ENCODE measurements around the gene LRRC8D.
"Not testable (repeated sequence)": the region's sequence is repeated elsewhere in the genome, so short reads cannot be mapped to it uniquely, and the experiment has no call there.

The LRRC8D gene

GRCh38 chr1:89913353-89914095 lies 92.7 kb downstream of the LRRC8D start:
- no peak for DNase-seq (ENCODE audit: low read depth)

- DNase-seq (ENCODE audit: low read depth): no peak
These were observed 96.5 kb downstream of the LRRC8D start for GRCh38 chr1:89917353-89917752.

GRCh38 chr1:89918127-89918793 lies 97.4 kb downstream of the LRRC8D start:
- no peak for DNase-seq (ENCODE audit: low read depth)

- DNase-seq (ENCODE audit: low read depth): no peak
These were observed 97.9 kb downstream of the LRRC8D start for GRCh38 chr1:89918794-89919155.

GRCh38 chr1:89919174-89919573 lies 98.3 kb downstream of the LRRC8D start:
- DNase-seq (ENCODE audit: low read depth): no peak

- no peak for DNase-seq (ENCODE audit: low read depth)
These were observed 102.1 kb downstream of the LRRC8D start for GRCh38 chr1:89922911-89923310.

GRCh38 chr1:89923517-89923916 lies 102.7 kb downstream of the LRRC8D start:
- DNase-seq (ENCODE audit: low read depth): no peak

DNA sequence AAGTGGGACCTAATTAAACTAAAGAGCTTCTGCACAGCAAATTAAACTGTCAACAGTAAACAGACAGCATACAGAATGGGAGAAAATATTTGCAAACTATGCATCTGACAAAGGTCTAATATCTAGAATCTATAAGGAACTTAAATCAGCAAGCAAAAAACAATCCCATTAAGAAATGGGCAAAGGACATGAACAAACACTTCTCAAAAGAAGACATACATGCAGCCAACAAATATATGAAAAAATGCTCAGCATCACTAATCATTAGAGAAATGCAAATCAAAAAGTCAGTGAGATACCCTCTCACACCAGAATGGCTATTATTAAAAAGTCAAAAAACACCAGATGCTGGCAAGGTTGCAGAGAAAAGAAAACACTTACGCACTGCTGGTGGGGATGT lies 103.2 kb downstream of the LRRC8D start:
- not testable (repeated sequence) for DNase-seq (ENCODE audit: low read depth)

- no peak for DNase-seq (ENCODE audit: low read depth)
These were observed 106.2 kb downstream of the LRRC8D start for GRCh38 chr1:89927049-89927448.

DNA sequence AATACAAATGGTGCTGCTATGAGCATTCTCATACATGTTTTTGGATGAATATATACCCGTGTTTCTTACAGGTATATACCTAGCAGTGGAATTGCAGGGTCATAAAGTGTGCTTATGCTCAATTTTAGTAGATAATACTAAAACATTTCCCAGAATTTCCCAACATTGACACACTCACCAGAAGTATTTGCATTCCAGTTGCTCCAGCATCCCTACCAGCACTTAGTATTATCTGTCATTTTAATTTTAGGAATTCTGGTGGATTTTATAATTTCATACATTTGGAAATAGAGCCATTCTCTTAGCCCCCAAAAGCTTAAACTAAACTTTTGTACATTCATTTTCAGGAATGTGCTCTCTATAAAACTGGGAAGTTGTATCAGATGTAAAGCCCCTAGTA lies 106.6 kb downstream of the LRRC8D start:
- DNase-seq (ENCODE audit: low read depth): no peak

- DNase-seq (ENCODE audit: low read depth): no peak
These were observed 107.7 kb downstream of the LRRC8D start for GRCh38 chr1:89928506-89928905.

DNA sequence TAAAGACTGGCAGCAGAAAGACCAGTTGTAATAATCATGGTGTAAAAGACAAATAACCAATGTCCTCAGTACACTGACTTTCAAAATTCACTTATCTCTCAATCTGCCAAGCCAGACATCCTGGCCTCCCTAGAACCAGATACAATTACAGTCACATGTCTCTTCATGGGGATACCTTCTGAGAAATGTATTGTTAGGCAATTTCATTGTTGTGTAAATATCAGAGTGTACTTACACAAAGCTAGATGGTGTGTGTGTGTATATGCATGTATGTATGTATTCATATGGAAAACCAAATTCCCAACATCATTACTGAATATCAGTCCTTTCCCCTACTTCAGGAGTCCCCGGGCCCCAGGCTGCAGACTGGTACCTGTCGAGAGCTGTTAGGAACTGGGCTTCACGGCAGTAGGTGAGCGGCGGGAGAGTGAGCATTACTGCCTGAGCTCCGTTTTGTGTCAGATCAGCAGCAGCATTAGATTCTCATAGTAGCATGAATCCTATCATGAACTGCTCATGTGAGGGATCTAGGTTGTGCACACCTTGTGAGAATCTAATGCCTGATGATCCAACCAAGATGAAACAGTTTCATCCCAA lies 108.7 kb downstream of the LRRC8D start:
- DNase-seq (ENCODE audit: low read depth): no peak

GRCh38 chr1:89930579-89930978 lies 109.7 kb downstream of the LRRC8D start:
- no peak for DNase-seq (ENCODE audit: low read depth)

DNA sequence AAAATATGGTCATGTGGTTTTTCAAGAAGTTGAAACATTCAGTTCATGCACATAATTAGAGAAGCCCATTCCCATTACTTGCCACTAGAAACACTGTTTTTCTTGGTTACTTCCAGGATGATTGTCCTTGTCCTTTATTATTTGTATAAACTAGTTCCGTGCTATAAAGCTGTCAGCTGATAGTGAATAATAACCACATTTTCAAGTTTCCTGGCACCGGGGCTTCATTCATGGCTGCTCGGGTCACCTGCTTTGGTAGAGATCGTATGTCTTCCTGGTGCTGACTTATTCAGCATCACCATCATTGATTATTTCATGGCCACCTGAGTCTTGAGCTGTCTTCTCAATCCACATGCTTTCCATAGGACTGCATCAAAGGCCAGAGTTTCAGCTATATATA lies 111.1 kb downstream of the LRRC8D start:
- no peak for DNase-seq (ENCODE audit: low read depth)

GRCh38 chr1:89932598-89933364 lies 111.9 kb downstream of the LRRC8D start:
- DNase-seq (ENCODE audit: low read depth): no peak

- no peak for DNase-seq (ENCODE audit: low read depth)
These were observed 113.6 kb downstream of the LRRC8D start for GRCh38 chr1:89934461-89934860.

- no peak for DNase-seq (ENCODE audit: low read depth)
These were observed 114.4 kb downstream of the LRRC8D start for GRCh38 chr1:89935235-89935634.

DNA sequence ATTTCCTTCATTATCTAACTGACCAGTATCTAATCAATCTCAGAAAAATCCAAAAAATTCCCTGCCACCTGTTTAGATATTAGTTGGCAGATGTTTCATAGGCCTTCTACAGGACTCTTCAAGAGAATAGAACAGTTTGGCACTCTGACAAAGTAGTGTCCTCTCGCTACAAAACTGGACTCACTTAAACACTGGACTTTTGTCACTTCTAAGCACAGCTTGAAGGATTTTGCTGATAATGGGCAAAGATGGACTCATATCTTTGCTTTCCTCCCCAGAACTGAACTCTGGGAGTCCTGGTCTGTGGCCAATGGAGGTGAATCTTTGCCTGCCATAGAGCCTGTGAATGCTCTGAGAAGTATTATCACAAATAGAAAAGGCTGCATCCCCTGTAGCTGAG lies 115.9 kb downstream of the LRRC8D start:
- no peak for DNase-seq (ENCODE audit: low read depth)

DNA sequence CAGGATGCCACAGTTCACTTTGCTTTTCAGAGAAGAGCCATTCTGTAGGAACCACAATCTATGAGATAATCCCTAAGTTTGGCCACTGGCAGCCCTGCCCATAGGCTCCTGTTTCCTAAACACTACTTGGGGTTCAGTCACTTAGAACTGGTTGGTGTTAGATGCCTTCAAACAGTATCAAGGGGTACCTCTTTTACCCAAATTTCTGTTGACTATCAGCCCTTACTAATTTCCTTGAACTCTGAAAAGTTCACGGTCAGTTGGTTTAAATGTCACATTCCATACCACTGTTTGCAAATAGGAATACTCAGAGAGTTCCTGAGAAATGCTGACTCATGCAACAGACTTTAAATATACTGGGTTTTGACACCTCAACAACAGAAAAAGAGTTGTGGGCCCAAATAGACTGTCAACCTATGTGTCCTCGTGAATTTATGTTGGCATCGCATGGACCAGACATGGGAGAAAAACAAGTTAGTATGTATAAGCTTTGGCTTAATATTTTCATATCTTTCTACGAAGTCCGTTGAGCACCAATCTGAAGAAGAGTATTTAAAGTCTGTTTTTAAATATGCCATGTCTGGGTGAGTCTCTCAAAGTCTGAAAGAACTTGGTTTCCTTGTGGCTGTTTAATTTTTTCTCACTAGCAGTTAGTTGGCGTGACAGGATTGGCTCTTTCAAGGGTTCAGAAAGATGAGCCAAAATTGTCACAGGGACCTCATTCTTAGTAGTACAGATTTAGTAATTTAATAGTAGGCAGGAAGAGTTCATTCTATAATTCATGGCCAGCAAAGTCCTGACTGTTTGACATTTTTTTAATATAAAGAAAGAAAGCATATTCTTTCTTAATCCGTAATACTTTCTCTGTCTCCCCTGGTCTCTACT lies 117.6 kb downstream of the LRRC8D start:
- no peak for DNase-seq (ENCODE audit: low read depth)

DNA sequence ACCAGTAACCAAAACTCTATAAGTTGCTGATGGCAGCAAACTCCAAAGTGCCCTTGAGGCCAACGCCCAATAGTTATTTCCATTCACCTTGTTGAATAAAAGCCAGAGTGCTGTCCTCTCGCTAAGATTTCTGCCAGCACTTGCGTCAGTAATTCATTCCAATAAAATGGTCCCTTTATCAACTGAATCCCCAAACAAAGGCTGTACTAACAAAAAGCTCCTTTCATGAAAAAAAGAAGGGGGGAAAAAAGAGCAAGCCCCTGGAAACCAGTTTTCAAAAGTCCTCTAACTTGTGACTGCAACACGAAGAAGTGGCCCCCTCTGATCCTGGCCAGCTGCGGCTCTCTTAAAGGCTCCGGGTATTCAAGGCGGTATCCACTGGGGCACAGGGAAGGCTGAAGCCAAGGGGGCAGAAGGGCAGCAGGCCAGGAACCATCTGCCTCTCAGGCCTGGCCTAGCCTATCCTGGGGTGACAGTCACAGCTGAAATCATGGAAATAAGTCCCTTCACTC lies 118.3 kb downstream of the LRRC8D start:
- DNase-seq (ENCODE audit: low read depth): no peak

- DNase-seq (ENCODE audit: low read depth): no peak
These were observed 119.0 kb downstream of the LRRC8D start for GRCh38 chr1:89939693-89940438.
